ENCODE measurements around the gene MCM9. TPM values are rescaled to one million over a fixed set of nuclear protein-coding genes. Genes with fewer than 3 reads are reported as not detected.

MCM9 gene
- total RNA-seq, 1 experiment from 2014 or later: 18.6 TPM

DNA sequence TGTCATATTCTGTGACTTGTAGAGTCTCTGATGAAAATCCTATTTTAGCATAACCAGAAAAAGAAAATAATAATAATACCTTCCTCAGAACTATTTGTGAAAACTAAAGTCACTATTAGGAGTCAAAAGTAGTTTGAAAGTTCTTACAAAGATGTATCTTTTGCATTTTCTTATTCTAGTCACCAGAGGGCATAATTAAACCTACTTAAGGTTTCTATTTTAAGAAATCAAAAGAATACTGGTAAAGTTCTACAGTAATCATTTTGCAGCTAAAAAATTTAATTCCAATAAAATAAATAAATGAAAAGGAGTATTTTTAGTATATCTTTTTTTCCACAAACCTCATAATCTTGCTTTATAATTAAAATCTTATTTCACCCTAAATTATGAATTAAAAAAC lies 28.0 kb upstream of the MCM9 start:
- Histone ChIP-seq H3K27me3 (ENCODE audit: insufficient read depth, low read length) (no peaks in the 10 kb centered on the region), H2AFZ (ENCODE audit: low read length) (no peak overlapping the region), H3T11ph (ENCODE audit: low read length) (no peak overlapping the region), H3K4me2 (ENCODE audit: insufficient read depth, insufficient read length, low read length) (no peak overlapping the region), H2BK20ac (ENCODE audit: low read depth, low read length, poor library complexity, severe bottlenecking) (no peak overlapping the region), H3K9me3 (ENCODE audit: control insufficient read depth, low read depth, low read length) (no peaks in the 10 kb centered on the region), H3K4me1 (ENCODE audit: insufficient read depth, low read length) (no peaks in the 10 kb centered on the region), H2AK5ac (ENCODE audit: insufficient read length, low read length) (no peak overlapping the region), H3K18ac (ENCODE audit: insufficient read length, low read depth, low read length) (no peak overlapping the region), H3K79me2 (ENCODE audit: insufficient read depth, low read length) (no peaks in the 10 kb centered on the region), H2BK120ac (ENCODE audit: low read depth, low read length, poor library complexity, severe bottlenecking) (no peak overlapping the region), H3K56ac (ENCODE audit: insufficient read length, low read depth, low read length) (no peak overlapping the region), H3K4ac (ENCODE audit: low read depth, low read length) (no peak overlapping the region), H3K23ac (ENCODE audit: insufficient read length, low read depth, low read length) (no peak overlapping the region), H3K14ac (ENCODE audit: insufficient read depth, low read length) (no peak overlapping the region), H3K79me1 (ENCODE audit: insufficient read depth, low read depth, low read length, poor library complexity, severe bottlenecking) (no peaks in the 10 kb centered on the region), H2BK5ac (ENCODE audit: insufficient read length, low read length) (no peak overlapping the region), H4K20me1 (ENCODE audit: control insufficient read depth, insufficient read depth, insufficient read length) (no peaks in the 10 kb centered on the region), H4K91ac (ENCODE audit: insufficient read length, low read depth, low read length) (no peak overlapping the region), H3K27ac (ENCODE audit: insufficient read length, low read depth, low read length) (no peak overlapping the region), H4K8ac (replicated peaks; ENCODE audit: insufficient read length, low read depth, low read length) (no peak overlapping the region), H4K5ac (ENCODE audit: insufficient read length, low read depth, low read length) (no peak overlapping the region), H2BK12ac (ENCODE audit: insufficient read length, low read depth, low read length) (no peak overlapping the region), H2BK15ac (ENCODE audit: low read depth, low read length) (no peak overlapping the region), H3K23me2 (ENCODE audit: insufficient read length, low read depth, low read length, poor library complexity, severe bottlenecking) (no peaks in the 10 kb centered on the region), H3K9ac (ENCODE audit: extremely low read depth, insufficient read length, low read length) (no peak overlapping the region)
- peaks cover 6 to 8% of the 10 kb centered on the region in 2 experiments for H3K4me1 Mint-ChIP-seq
- TF ChIP-seq, protein P1, sequence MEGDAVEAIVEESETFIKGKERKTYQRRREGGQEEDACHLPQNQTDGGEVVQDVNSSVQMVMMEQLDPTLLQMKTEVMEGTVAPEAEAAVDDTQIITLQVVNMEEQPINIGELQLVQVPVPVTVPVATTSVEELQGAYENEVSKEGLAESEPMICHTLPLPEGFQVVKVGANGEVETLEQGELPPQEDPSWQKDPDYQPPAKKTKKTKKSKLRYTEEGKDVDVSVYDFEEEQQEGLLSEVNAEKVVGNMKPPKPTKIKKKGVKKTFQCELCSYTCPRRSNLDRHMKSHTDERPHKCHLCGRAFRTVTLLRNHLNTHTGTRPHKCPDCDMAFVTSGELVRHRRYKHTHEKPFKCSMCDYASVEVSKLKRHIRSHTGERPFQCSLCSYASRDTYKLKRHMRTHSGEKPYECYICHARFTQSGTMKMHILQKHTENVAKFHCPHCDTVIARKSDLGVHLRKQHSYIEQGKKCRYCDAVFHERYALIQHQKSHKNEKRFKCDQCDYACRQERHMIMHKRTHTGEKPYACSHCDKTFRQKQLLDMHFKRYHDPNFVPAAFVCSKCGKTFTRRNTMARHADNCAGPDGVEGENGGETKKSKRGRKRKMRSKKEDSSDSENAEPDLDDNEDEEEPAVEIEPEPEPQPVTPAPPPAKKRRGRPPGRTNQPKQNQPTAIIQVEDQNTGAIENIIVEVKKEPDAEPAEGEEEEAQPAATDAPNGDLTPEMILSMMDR (conservative IDR thresholded peaks at IDR 0.05): peak; percentile 47
- H3K27me3 Mint-ChIP-seq (ENCODE audit: low read depth): no peaks in the 10 kb centered on the region
- no peaks in the 10 kb centered on the region for H3K9me3 Mint-ChIP-seq
- H3K27ac Mint-ChIP-seq: no peak overlapping the region
- H3K4me3 Mint-ChIP-seq: no peak overlapping the region
- no peak for DNase-seq
- H3K36me3 Mint-ChIP-seq (ENCODE audit: insufficient read depth in 1 of 3, low read depth in 3 of 3): peaks cover 0 to 2% (median 0%) of the 10 kb centered on the region in 3 experiments; a peak in 2 of 7 replicates

Measured in H9 (cell line).